GM18517 (cell line): ENCODE data around the gene ATP9B.
A peak's percentile ranks its signal among the peaks of the same experiment; 100 is the strongest.
"Not testable (repeated sequence)": the region's sequence is repeated elsewhere in the genome, so short reads cannot be mapped to it uniquely, and the experiment has no call there.

Source experiments
- ATAC-seq: cut with Tn5 transposase; IDR thresholded peaks from one replicate; pipeline ENCODE4 v1.9.1; 2021; ENCODE audit warnings: mild to moderate bottlenecking, moderate library complexity; ENCODE audit not compliant: unreplicated experiment

Gene ATP9B

DNA sequence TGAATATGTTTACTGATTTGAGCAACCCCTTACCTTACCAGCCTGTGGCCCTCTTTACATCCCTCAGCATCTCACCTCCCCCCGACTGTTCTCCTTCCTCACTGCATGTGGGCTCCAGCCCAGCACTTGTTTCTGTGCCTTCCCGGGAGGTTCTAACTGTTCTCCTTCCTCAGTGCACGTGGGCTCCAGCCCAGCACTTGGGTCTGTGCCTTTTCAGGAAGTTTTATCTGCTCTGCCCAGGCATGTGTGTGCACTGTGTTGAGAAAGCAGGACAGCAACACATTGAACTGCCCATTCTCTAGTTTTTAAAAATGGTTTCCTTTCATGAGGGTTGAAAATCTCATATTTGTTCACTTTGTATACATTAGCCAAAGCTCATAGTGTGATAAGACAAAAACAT, 158.4 kb downstream of the ATP9B start:
- no peak for ATAC-seq

DNA sequence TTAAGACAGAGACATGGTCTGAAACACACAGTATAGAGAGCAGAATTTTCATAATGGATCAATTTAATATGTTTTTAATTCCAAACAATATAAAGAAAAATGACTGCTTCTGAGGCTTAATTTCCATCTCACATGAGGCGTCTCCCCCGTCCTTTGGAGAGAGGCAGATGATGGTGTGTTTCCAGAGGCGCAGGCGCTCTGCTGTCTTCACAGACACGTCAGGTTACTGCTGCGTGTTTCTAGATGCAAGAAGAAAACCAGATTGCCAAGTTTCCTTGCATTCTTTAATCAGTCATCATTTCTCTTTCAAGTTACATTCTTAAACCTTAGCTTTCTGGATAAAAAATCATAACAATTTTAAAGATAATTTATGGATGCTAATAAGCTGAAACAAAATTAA, 160.2 kb downstream of the ATP9B start:
- no peak for ATAC-seq

DNA sequence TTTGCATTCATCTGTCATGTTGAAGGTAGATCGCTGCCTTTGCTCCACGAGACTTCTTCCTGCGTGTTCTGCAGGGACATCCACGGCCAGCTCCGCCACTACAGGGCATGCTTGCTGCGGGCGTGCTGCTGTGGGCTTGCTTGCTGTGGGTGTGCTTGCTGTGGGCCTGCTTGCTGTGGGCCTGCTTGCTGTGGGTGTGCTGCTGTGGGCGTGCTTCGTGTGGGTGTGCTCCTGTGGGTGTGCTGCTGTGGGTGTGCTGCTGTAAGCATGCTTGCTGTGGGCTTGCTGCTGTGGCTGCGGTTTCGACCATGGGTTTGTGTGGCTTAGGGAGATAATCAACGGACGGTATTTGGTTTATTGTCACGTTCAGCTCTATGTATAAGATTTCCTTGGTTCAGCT, 165.2 kb downstream of the ATP9B start:
- ATAC-seq: no peak

DNA sequence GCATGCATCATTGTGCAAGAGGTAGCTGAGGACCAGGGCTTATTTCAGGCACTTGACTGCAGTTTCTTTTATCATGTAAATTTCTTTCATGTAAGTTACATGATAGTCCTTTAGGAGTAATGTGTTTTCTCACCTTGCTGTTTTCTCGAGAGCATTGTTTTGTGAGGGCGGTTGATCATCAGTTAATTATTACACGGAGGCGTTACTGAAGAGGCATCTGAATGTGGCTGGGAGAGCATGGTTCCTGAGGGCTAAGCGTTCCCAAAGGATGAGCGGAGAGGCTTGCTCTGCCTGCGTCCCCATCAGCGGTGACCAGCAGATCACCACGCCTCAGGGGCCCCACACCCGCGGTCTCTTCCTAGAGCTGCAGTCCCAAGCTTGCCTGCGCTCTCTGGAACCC, 170.4 kb downstream of the ATP9B start:
- ATAC-seq: no peak

DNA sequence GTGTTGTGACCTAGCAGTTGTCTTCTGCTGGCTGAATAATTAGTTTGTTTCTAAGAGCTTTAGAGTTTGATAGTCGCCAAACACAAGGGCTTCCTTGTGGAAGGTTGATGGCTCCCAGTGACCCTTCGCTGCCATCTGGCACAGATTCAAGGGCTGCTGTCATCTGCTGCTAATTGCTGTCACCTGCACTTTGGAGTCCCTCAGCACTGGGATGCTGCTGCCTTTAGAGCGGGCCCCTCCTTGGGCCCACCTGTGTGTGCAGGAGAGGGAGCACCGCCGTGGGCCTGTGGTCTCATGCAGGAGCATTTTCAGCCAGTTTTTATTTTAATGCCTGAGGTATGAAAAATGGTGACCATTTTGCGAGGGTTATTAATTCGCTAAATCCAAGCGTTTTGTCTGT, 172.6 kb downstream of the ATP9B start:
- no peak for ATAC-seq

DNA sequence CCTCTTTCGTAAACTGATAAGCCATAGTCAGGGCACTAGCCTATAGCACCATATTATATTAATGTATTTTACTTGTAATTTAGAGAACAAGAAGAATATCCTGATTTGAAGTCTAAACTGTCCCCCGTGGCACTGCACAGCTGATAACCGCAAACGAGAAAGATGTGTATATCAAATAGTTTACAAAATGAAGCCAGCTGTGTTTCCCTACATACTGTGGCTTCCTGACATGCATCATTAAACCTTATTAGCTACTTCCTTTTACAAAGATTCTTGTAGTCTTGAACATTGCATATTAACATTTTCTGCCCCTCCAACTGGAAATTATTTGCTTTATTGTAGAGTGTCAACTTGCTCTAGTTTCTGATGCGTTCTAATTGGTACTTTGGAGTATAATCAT, 173.1 kb downstream of the ATP9B start:
- ATAC-seq: no peak

DNA sequence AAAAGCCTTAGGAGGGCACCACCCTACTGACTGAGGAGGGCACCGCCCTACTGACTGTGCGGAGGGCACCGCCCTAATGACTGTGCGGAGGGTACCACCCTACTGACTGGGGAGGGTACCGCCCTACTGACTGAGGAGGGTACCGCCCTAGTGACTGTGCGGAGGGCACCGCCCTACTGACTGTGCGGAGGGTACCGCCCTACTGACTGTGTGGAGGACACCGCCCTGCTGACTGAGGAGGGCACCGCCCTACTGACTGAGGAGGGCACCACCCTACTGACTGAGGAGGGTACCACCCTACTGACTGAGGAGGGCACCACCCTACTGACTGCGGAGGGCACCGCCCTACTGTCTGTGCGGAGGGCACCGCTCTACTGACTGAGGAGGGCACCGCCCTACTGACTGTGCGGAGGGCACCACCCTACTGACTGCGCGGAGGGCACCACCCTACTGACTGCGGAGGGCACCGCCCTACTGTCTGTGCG, 176.4 kb downstream of the ATP9B start:
- no peak for ATAC-seq

DNA sequence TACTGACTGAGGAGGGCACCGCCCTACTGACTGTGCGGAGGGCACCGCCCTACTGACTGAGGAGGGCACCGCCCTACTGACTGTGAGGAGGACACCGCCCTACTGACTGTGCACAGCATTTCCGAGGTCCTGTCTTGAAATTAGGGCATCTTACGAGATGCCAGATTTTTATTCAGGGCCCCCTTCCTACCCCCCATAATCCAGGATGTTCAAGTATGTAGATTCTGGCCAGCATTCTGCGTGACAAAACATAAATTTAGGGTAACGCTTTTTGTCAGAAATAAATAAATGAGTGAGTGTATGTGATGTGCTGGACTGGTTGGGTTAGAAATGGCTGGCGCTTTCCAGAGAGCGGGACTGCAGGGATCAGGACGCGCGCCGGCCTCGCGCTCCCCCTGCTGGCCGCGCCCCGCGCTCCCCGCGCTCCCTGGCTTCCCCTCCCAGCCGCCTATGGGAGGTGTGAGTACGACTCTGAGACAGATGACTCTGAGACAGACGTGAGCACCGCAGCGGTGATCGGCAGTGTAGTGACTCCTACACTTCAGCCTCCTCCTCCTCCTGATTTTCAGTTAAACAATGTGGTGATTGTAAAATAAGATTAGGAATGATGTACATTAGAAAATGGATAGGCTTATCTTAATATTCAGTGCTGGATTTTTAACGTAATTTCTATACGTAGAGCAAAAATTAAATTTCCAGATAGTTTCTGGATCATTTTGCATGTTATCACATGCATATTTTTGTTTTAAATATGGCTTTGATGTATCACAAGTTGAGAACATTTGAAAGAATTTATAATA, 177.3 kb downstream of the ATP9B start:
- ATAC-seq: peak; percentile 94

DNA sequence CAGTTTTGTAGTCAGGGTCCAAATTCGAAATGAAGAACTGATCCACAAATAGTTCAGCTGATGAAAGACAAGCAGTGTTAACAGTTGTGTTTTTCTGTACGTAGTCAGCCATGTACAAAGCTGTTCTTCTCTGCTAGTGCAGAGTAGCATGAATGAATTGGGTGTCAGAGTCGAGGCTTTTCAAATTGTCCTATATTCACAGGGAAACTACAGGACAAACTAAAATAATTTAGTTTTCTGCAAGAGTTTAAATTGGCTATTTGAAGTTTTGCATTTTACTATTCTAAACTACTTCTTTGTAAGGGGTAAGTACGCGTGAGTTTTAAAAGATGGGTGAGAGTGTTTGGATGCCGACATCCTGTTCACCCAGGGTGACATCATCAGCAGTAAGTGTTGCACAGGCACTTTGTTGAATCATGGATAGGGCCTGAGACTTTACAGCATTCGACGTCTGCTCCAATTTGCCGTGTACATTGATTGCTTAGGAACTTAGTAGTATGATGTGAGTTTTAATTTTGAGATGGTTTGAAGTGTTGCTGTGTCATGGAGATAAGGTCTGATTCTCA, 179.4 kb downstream of the ATP9B start:
- no peak for ATAC-seq

DNA sequence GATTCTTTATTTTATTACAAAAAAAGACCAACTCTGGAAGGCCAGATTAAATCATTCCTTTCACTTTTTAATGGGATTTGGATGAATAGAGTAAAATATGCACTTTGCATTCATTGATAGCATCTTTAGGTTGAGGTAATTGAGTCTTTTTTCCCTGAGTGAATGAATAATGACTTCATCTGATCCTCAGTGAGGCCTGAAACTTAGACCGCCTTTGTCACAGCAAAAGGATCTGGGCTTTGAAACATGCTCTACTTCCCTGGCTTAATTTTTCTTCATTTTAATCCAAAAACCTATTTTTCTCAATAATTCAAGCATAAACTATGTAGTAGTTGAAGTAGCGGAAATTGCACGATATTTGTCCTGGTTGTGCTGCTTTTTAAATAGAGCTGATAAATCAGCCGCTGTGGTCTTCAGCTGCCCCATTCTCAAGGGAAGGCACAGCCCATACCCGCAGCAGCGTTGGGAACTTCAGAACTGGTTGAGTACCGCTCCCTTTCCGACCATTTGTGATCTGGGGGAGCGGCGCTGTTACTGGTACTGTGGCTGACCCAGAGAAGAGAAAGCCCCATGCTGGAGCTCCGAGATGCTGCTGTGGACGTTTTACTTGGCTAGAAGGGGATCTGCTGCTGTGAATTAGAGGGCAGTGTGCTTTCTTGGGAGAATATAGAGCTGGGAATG, 181.2 kb downstream of the ATP9B start:
- ATAC-seq: no peak

DNA sequence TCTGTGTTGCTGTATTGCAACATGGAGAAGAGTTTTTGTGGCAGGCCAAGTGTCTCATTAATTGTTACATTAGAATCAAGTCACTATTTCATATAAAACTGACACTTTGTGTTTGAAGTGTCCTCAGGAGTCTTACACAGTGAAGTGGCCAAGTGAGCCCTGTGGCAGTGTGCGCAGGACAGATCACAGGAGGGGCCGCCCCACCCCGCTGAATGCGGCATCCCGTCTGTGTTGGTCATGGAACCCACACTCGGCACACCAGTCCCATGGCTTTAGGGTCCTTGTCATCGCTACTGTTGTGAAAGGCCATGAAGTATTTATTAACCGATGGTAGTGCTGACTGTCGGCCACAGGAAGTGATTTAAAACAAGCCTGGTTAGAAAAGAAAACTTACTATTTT, 181.8 kb downstream of the ATP9B start:
- ATAC-seq: no peak

DNA sequence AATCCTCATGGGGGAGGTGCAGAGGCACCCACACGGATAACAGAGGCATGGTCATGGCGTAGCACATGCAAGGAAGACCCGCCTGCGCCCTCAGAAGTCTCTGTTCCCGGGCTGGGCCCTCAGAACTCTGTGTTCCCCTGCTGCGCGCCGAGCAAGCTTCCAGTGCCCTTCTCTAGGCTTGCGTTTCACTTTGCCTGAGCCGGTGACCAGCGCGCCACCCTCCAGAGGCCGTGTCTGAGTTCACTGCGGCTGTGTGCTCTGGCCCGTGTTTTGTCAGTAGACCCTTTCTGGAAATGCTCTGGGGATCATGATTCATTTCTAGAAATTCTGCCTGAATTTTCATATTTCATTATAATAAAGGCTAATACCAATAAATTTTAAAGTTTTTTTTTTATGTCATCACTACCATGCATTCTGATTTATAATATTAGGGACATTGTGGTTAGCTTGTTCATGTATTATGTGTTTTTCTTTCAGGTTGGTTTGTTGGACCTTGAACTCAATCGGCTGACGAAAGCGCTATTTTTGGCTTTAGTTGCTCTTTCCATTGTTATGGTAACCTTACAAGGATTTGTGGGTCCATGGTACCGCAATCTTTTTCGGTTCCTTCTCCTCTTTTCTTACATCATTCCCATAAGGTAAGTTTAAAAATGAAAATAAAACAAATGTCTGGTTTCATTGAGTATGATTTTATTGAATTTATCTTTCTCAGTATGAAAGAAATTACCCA, 183.9 kb downstream of the ATP9B start:
- ATAC-seq: no peak

DNA sequence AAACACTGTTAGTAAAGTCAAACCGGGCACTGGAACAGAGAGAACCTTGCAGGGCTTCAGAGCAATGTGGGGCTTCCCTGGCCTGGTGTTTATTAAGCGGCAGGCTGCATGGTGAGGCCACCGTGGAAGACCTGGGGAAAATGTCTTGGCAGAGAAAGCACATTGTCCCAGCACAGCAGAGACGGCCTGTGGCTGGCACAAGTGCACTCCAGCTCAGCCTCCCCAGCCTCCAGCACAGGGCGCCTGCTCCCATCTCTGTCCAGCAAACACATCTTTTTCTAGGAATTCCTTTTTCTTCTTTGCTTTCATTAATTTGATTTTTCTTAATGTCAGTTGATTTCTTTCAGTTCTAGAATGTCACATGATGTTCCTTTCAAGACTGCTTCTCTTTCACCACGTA, 188.3 kb downstream of the ATP9B start:
- ATAC-seq: no peak

DNA sequence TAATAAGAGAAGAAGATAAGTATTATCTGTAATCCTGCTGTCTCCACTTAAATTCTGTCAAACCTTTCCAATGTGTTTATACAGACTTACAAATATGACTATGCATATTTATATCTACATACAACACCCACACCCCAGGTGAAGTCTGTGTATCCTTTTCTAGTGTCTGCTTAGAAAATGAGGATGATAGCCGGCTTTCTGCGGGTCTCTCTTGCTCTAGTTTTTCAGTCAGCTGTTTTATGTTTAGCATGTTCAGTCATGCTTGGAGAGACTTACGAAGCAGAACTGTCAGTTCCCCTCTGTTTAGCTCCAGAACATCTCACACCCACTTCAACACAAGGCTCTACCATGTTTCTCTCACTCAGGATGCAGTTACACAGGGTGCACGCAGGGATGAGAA, 189.3 kb downstream of the ATP9B start:
- ATAC-seq: no peak

DNA sequence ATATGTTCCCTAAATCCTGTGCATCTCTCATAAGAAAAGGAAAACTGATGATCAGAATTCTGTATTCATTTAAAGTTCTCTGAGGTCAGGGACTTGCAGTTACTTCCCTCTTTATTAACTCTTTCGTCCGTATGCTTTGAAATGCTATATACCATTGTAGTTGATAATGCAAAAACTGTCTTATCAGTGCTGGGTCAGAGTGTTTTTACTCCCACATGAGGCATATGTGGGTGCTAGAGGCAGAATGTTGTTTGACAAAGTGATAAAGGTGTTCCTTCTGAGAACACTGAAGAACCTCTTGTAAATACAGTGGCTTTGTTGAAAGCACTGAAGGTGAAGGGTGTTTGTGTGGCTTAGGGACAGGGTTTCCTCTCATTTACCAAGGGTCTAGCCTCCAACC, 190.0 kb downstream of the ATP9B start:
- ATAC-seq: no peak

DNA sequence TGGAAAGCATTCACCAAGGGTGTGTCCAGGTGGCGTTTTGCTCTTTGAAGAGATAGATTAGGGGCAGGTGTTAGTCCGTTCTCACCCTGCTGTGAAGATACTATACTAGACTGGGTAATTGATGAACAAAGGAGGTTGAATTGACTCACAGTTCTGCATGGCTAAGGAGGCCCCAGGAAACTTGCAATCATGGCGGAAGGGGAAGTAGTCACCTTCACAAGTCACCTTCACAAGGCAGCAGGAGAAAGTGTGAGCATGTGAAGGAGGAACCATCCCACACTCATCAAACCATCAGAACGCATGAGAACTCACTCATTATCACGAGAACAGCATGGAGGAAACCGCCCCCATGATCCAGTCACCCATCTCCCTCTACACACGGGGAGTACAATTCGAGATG, 190.8 kb downstream of the ATP9B start:
- ATAC-seq: no peak

DNA sequence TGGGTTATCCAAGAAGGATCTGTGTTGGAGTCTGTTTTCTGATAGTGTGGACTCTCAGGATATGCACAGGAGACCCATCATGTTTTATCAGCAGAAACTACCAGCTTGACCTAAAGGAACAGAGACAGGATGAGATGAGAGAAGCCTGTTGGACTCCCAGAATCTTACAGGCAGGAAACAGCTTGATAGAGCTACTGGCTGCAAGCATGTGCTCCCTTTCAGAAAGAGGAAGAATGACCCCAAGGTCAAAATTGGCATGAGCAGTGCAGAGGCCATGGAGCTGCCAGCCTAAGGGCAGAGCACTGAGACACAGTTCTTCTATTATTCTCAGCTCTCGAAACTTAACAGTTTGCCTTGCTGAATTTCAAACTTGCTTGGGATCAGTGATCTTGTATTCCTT, 191.3 kb downstream of the ATP9B start:
- ATAC-seq: no peak

DNA sequence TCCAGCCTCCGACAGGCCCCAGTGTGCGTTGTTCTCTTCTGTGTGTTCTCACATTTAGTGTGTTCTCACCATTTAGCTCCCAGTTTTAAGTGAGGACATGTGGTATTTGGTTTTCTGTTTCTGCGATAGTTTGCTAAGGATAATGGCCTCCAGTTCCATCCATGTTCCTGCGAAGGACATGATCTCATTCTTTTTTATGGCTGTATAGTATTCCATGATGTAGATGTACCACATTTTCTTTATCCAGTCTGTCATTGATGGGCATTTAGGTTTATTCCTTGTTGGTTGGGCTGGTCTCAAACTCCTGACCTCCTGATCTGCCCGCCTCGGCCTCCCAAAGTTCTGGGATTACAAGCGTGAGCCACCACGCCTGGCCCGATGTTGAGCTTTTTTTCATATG, 195.9 kb downstream of the ATP9B start:
- ATAC-seq: not testable (repeated sequence)

DNA sequence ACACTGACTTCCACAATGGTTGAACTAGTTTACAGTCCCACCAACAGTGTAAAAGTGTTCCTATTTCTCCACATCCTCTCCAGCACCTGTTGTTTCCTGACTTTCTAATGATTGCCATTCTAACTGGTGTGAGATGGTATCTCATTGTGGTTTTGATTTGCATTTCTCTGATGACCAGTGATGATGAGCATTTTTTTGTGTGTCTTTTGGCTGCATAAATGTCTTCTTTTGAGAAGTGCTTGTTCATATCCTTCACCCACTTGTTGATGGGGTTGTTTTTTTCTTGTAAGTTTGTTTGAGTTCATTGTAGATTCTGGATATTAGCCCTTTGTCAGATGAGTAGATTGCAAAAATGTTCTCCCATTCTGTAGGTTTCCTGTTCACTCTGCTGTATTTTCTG, 202.6 kb downstream of the ATP9B start:
- ATAC-seq: not testable (repeated sequence)

DNA sequence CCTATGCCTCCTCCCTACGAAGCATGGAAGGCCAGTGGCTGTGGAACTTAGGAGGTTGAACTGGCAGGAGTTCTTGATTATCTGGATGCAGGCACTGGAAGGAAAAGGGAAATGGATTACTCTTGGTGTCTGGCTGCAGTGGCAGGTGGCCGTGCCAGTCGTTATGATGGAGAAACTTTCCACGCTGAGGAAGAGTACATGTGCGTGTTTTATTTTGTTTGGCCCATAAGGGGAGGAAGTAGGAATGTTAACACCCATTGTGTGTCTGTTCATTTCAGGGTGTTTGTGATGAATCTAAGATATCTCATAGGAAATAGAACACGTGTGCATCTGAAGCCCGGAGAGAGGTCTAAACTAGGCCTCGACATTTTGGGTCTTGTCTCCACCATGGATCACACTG, 203.7 kb downstream of the ATP9B start:
- no peak for ATAC-seq

DNA sequence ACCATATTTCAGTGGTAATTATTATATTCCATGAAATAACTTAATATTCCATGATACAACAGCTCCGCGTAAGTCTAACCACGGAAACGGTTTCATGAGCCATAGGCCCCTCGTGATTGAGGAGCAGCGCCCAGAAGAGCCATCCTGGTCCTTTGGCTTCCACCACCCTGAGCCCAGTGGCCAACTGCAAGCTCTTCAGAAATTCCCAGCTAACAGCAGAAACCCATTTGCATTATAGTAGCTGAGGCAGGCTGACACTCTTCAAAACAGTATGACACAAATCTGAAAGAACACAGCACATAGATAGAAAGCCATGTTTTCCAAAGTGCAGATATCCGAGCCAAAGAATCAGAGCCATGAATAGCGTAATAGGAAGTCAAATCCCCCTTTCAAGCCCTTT, 205.6 kb downstream of the ATP9B start:
- ATAC-seq: no peak
